Psoas muscle (tissue), 8 donors: Measurements from ENCODE around the gene CAMTA1. TPM values are rescaled to one million over a fixed set of nuclear protein-coding genes. Genes with fewer than 3 reads are reported as not detected.
A peak's percentile ranks its signal among the peaks of the same experiment; 100 is the strongest.

Experiments
- ATAC-seq, 4 donors: fragments of 200-7000 bp; cut with Tn5 transposase; one replicate each; pipeline ENCODE4 v1.9.1; 2020; ENCODE audit warnings: moderate library complexity in 3 of 4, mild to moderate bottlenecking in 2 of 4
- DNase-seq, 2 donors: peaks; one replicate each; pipeline ENCODE4 v3.0.0-alpha.2; 2020
- H3K27ac ChIP-seq: fragments of 200-600 bp; one replicate; pipeline ENCODE4 v1.8.0; 2022
- H3K27me3 ChIP-seq, 3 donors: fragments of 200-600 bp in 1 of 3; one replicate each; pipeline versions ENCODE4 v1.6.1 to v1.8.0; 2013 to 2022; ENCODE audit warnings: low read length in 2 of 3, mild to moderate bottlenecking in 2 of 3, moderate library complexity in 1 of 3; ENCODE audit not compliant: insufficient read depth in 3 of 3
- H3K36me3 ChIP-seq, 2 donors: fragments of 200-600 bp in 1 of 2; one replicate each; pipeline versions ENCODE4 v1.6.1 to v1.8.0; 2013 to 2022; ENCODE audit warnings: low read depth in 1 of 2, mild to moderate bottlenecking in 1 of 2, moderate library complexity in 1 of 2; ENCODE audit not compliant: insufficient read depth in 1 of 2
- H3K4me1 ChIP-seq: fragments of 200-600 bp; one replicate; pipeline ENCODE4 v1.8.0; 2022
- H3K4me3 ChIP-seq: fragments of 200-600 bp; one replicate; pipeline ENCODE4 v1.8.0; 2022; ENCODE audit warnings: mild to moderate bottlenecking
- H3K9me3 ChIP-seq: fragments of 200-600 bp; one replicate; pipeline ENCODE4 v1.8.0; 2022
- WGBS, 3 donors: extraction: QIAGEN DNeasy Blood & Tissue Kit; methylation state at CpG; one replicate each; pipeline versions ENCODE4 v1.1.6 to v1.1.7; 2013; 5-methylcytosine and 5-hydroxymethylcytosine counted together
- intact Hi-C, 2 donors: fragments of 100-400 bp; cut with DNase I; formaldehyde crosslinking; loops; one replicate each; pipeline versions ENCODE4 v1.11.0 to v1.14.2; 2022
- polyA plus RNA-seq, 3 donors: library from polyadenylated mRNA; stranded (reverse); fragments of 200-250 nt; gene quantifications; one replicate each; pipeline ENCODE4 v1.2.3, GENCODE V29; 2013
- total RNA-seq, 4 donors: library from RNA; stranded (reverse); fragmentation: NEBNext Ultra II Directional in 2 of 4; extraction: Animal tissue kit (Norgen Biotek cat#: 25700) in 2 of 4; gene quantifications; one replicate each; pipeline versions ENCODE4 v1.2.1 to v1.2.4, GENCODE V29; 2021 to 2023
- TF ChIP-seq, protein P1 (sequence below): fragments of 200-600 bp; IDR thresholded peaks from one replicate; pipeline ENCODE4 v1.8.0; 2022; ENCODE audit warnings: antibody characterized with exemption
- donor health status: healthy with polysubstance abuse.
- donor health status: DM: no; HTN: no; CAD: no; lungs with moderate emphysema.
- donor health status: Bipolar disorder and iron deficiency.
- donor health status: healthy.
- donor health status: DM: yes; HTN: yes; CAD: no.
- donor health status: DM: no; HTN: no; CAD: no.
- donor health status: DM: no; HTN: no; CAD: no.
- donor health status: DM: yes; HTN: yes; CAD: no.

CAMTA1 gene
- total and polyA plus RNA-seq, 7 donors: 64.6 to 206 (median 76.5) TPM

DNA sequence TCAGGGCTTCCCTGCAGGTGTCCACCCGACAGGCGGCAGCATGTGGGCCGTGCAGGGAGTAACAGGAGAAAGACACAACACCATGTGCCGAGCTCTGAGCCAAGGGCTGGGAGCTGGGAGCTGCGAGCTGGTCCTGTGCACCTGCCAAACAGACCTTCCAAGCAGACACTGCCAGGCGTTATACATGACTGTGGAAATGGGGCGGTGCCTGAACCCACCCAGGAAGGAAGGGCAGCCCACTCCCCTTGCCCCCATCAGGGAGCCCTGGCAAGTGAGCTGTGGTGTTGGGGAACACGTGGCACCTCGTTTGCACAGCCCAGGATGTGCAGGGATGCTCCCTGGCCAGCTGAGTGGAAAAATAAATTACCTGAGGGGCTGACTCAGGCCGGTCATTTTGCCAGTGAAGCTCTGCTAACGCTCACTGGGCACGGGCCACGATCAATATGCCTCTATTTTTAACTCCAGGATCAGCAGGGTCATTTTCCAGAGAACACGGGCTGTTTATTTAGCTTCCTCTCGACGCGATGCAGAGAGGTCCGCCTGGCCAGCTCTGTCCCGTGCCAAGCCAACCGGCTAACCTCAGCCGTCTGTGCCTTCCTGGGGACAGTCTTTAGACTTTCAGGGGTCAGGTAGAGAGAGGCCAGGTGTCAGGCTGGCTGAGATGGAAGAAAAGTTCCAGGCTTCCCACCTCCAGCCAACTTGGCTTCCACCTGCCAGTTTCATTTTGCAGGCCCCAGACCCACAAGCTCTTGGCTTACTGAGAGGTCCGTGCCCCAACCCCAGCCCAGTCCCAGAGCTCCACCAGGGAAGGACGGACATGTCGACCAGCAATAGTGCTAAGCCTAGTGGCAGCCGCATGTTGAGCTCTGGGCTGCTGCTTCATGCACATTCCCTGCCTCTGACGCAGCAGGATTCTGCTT lies 789.1 kb downstream of the CAMTA1 start:
- no peaks in the 10 kb centered on the region for H3K9me3 ChIP-seq
- no peaks in the 10 kb centered on the region for H3K27me3 ChIP-seq
- 42 to 44% (median 43%) methylated on average over 26 of the region's 26 CpGs for WGBS, 3 donors
- no peak overlapping the region for H3K27ac ChIP-seq
- H3K4me1 ChIP-seq: no peaks in the 10 kb centered on the region
- intact Hi-C loops: no loop called here
- TF ChIP-seq, protein P1, sequence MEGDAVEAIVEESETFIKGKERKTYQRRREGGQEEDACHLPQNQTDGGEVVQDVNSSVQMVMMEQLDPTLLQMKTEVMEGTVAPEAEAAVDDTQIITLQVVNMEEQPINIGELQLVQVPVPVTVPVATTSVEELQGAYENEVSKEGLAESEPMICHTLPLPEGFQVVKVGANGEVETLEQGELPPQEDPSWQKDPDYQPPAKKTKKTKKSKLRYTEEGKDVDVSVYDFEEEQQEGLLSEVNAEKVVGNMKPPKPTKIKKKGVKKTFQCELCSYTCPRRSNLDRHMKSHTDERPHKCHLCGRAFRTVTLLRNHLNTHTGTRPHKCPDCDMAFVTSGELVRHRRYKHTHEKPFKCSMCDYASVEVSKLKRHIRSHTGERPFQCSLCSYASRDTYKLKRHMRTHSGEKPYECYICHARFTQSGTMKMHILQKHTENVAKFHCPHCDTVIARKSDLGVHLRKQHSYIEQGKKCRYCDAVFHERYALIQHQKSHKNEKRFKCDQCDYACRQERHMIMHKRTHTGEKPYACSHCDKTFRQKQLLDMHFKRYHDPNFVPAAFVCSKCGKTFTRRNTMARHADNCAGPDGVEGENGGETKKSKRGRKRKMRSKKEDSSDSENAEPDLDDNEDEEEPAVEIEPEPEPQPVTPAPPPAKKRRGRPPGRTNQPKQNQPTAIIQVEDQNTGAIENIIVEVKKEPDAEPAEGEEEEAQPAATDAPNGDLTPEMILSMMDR: no peak
- no peak overlapping the region for H3K4me3 ChIP-seq
- peak in 1 of 2 donors; percentile 21 for DNase-seq
- no peaks in the 10 kb centered on the region for H3K36me3 ChIP-seq
- no peak for ATAC-seq

DNA sequence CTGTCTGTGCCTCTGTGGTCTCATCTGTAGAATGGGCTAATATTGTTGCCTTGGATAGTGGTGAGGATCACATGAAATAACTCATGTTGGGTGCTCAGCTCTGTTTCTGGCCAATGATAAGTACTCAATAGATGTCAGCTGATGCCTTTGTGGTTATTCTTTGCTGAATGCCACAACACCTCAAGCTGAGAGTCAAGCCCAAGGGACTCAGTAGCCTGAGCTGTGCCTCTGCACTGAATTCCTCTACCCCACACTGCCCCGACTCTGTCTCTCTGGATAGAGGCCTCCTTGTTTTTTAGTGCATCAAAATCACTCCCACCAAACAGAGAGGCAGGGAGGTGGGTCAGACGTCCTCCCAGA lies 789.8 kb downstream of the CAMTA1 start:
- intact Hi-C loops: no loop called here

DNA sequence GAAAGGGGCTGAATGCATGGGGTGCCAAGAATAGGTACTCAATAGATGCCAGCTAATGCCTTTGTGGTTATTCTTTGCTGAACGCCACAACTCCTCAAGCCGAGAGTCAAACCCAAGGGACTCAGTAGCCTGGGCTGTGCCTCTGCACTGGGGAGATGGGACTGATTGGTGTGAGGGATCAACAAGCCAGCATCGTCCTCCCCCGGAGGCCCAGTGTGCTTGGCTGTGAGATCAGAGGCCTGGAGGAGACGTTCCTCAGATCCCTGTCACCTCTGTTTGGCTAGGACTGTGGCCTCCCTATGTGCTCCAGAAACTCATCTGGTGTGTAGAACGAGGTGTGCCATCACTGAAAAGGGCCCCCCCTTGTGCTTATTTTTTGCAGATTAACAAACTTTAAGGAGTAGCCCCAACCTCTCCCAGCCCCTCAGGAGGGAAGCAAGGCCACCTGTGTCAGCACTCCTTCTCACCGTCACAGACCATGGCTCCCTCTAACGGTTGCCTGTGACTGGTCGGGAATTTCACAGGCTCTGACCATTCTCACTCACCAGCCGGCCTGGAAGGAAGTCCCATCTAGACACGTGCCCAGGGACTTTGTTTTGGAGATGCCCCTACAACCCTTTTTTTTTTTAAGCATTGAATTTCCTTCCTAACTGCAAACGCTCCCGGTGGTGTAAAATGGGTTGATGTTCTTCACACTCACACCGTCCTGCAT lies 791.8 kb downstream of the CAMTA1 start:
- Histone ChIP-seq H3K9me3 (no peaks in the 10 kb centered on the region), H3K4me1 (no peaks in the 10 kb centered on the region), H3K4me3 (no peak overlapping the region), H3K36me3 (no peaks in the 10 kb centered on the region), H3K27me3 (peaks cover 0 to 2% (median 0%) of the 10 kb centered on the region in 3 donors), H3K27ac (no peak overlapping the region)
- TF ChIP-seq, protein P1: no peak
- peak in 1 of 2 donors; percentile 24 for DNase-seq
- no peak for ATAC-seq
- 51 to 55% (median 53%) methylated on average over 14 of the region's 14 CpGs for WGBS, 3 donors
- intact Hi-C loops: no loop called here

More for the DNA sequence above, 789.8 kb downstream of the CAMTA1 start:
- no peaks in the 10 kb centered on the region for H3K27me3 ChIP-seq
- ATAC-seq: no peak
- TF ChIP-seq, protein P1: no peak
- H3K4me1 ChIP-seq: no peaks in the 10 kb centered on the region
- no peaks in the 10 kb centered on the region for H3K9me3 ChIP-seq
- no peak overlapping the region for H3K27ac ChIP-seq
- WGBS, 3 donors: 68 to 74% (median 72%) methylated on average over 2 of the region's 2 CpGs
- no peak overlapping the region for H3K4me3 ChIP-seq
- no peak for DNase-seq
- no peaks in the 10 kb centered on the region for H3K36me3 ChIP-seq

DNA sequence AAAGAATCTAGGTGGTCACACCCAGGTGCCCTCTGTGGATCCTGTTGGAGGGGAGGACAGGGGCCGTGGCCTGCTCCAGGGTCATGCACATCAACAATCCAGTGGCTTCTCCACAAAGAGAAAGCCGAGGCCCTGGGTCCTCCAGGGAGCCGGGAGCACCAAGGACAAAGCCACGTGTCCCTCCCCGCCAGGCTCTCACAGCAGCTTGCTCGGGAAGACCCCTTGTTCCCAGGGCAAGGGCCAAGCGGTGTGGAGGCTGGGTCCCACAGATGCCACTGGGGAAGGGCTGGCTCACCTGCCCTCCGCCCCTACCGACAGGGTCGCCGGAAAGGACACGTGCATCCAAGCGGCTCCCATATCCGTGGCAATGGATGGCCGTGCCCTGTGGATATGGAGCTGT lies 793.0 kb downstream of the CAMTA1 start:
- no peak for ATAC-seq
- peak in 1 of 2 donors; percentile 26 for DNase-seq
- WGBS, 3 donors: 86 to 93% (median 93%) methylated on average over 15 of the region's 15 CpGs
- Histone ChIP-seq H3K4me1 (no peaks in the 10 kb centered on the region), H3K36me3 (no peaks in the 10 kb centered on the region), H3K4me3 (no peak overlapping the region), H3K27me3 (peaks cover 0 to 2% (median 0%) of the 10 kb centered on the region in 3 donors), H3K9me3 (no peaks in the 10 kb centered on the region), H3K27ac (no peak overlapping the region)
- intact Hi-C loops: no loop called here
- TF ChIP-seq, protein P1: no peak
